ENCODE data around the gene MACROD1. TPM values are rescaled to one million over a fixed set of nuclear protein-coding genes. Genes with fewer than 3 reads are reported as not detected.

The MACROD1 gene
- total and polyA plus RNA-seq, 2 donors (not counting 1 experiment from before 2014, with no cell fraction given), result 2.7 to 8.6 TPM

DNA sequence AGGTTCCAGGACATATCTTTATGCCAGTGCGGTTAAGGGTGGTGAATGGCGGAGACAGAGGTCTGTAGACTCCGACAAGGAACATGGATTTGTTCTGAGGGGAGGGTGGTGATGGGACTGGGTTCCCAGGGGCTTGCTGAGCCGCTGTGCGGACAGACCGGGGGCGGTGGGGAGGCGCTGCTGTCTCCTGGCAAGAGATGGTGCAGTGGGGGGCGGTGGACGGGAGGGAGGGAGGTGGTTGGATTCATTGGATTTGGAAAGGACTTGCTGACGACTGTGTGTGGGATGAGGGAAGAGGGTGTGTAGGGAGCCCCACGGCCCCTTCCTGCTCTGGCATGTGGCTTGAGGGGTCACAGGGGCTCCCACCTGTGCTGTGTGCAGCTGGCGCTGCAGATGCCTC lies 87.0 kb downstream of the MACROD1 start:
- H3K4me1 ChIP-seq (ENCODE audit: control insufficient read depth in 2 of 2, insufficient read depth in 2 of 2, low read length in 2 of 2), result no peaks in the 10 kb centered on the region
- no peak overlapping the region for H3K4me3 ChIP-seq (ENCODE audit: control extremely low read depth in 1 of 5, extremely low read depth in 1 of 5, insufficient read depth in 1 of 5, low read depth in 2 of 5, low read length in 4 of 5)
- no peaks in the 10 kb centered on the region for H3K9me3 Mint-ChIP-seq (ENCODE audit: insufficient read depth)
- H3K79me2 ChIP-seq (ENCODE audit: control insufficient read depth, insufficient read depth, low read length), result no peaks in the 10 kb centered on the region
- no peak for ATAC-seq (ENCODE audit: low read depth)
- H3K27me3 Mint-ChIP-seq, result no peaks in the 10 kb centered on the region
- H3K27ac Mint-ChIP-seq, result no peak overlapping the region
- no peak overlapping the region for H3K9ac ChIP-seq (ENCODE audit: low read length)
- no peak overlapping the region for H3K4me3 Mint-ChIP-seq
- CTCF ChIA-PET, result no interaction called here
- no peak for DNase-seq
- POLR2A ChIA-PET, result no interaction called here
- no peaks in the 10 kb centered on the region for H3K27me3 ChIP-seq (replicated peaks in 1 of 4; ENCODE audit: control extremely low read depth in 1 of 4, control insufficient read depth in 3 of 4, insufficient read depth in 4 of 4, low read length in 3 of 4)
- no peaks in the 10 kb centered on the region for H3K36me3 ChIP-seq (replicated peaks in 1 of 2; ENCODE audit: control extremely low read depth in 1 of 2, control insufficient read depth in 1 of 2, extremely low read depth in 1 of 2, insufficient read depth in 2 of 2, low read length in 1 of 2)
- H3K9me3 ChIP-seq (ENCODE audit: control extremely low read depth in 1 of 3, control insufficient read depth in 2 of 3, insufficient read depth in 1 of 3, low read length in 2 of 3), result no peaks in the 10 kb centered on the region
- 91% methylated on average over 13 of the region's 13 CpGs for WGBS (ENCODE audit: insufficient coverage)
- H4K20me1 ChIP-seq (ENCODE audit: control insufficient read depth, insufficient read depth, low read length, poor library complexity, severe bottlenecking), result no peaks in the 10 kb centered on the region
- H3K4me2 ChIP-seq (replicated peaks; ENCODE audit: low read depth, low read length, poor library complexity, severe bottlenecking), result no peak overlapping the region
- no peak overlapping the region for H2AFZ ChIP-seq (ENCODE audit: insufficient read depth, low read depth, low read length, poor library complexity, severe bottlenecking)
- no peak for TF ChIP-seq EZH2 (IDR thresholded peaks at IDR 0.05; ENCODE audit: borderline replicate concordance, insufficient read depth, low read depth, low read length, poor library complexity, severe bottlenecking)
- no peaks in the 10 kb centered on the region for H3K4me1 Mint-ChIP-seq
- no peak overlapping the region for H3K27ac ChIP-seq (ENCODE audit: low read length in 2 of 2)
- intact Hi-C loops (cut with micrococcal nuclease), result no loop called here

DNA sequence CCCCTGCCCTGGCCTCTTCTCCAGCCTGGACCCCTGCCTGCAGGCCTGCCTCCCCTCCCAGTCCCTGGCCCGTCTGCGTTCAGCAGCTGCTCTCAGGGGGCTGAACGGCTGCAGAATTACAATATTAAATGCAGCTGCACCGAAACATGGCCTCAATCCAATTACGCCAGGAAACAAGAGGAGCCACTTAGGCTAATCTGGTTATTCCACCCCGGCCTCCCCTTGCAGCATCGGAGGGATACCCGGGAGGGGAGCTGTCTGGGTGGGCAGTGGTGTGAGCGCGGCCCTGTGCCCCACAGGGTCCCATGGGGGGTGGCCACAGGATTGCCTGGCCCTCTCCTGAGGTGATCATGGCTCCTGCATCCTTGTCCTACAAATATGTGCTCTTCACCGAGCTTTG lies 87.6 kb downstream of the MACROD1 start:
- intact Hi-C loops (cut with micrococcal nuclease), result no loop called here
- Histone ChIP-seq H3K27ac (ENCODE audit: low read length in 2 of 2) (no peak overlapping the region), H3K4me3 (ENCODE audit: control extremely low read depth in 1 of 5, extremely low read depth in 1 of 5, insufficient read depth in 1 of 5, low read depth in 2 of 5, low read length in 4 of 5) (no peak overlapping the region), H4K20me1 (ENCODE audit: control insufficient read depth, insufficient read depth, low read length, poor library complexity, severe bottlenecking) (no peaks in the 10 kb centered on the region), H3K36me3 (replicated peaks in 1 of 2; ENCODE audit: control extremely low read depth in 1 of 2, control insufficient read depth in 1 of 2, extremely low read depth in 1 of 2, insufficient read depth in 2 of 2, low read length in 1 of 2) (no peaks in the 10 kb centered on the region), H3K4me1 (ENCODE audit: control insufficient read depth in 2 of 2, insufficient read depth in 2 of 2, low read length in 2 of 2) (no peaks in the 10 kb centered on the region), H2AFZ (ENCODE audit: insufficient read depth, low read depth, low read length, poor library complexity, severe bottlenecking) (no peak overlapping the region), H3K9ac (ENCODE audit: low read length) (no peak overlapping the region), H3K79me2 (ENCODE audit: control insufficient read depth, insufficient read depth, low read length) (no peaks in the 10 kb centered on the region), H3K27me3 (replicated peaks in 1 of 4; ENCODE audit: control extremely low read depth in 1 of 4, control insufficient read depth in 3 of 4, insufficient read depth in 4 of 4, low read length in 3 of 4) (no peaks in the 10 kb centered on the region), H3K4me2 (replicated peaks; ENCODE audit: low read depth, low read length, poor library complexity, severe bottlenecking) (no peak overlapping the region), H3K9me3 (ENCODE audit: control extremely low read depth in 1 of 3, control insufficient read depth in 2 of 3, insufficient read depth in 1 of 3, low read length in 2 of 3) (no peaks in the 10 kb centered on the region)
- H3K4me1 Mint-ChIP-seq, result no peaks in the 10 kb centered on the region
- no peaks in the 10 kb centered on the region for H3K27me3 Mint-ChIP-seq
- ChIA-PET POLR2A (no interaction called here), CTCF (no interaction called here)
- H3K4me3 Mint-ChIP-seq, result no peak overlapping the region
- H3K27ac Mint-ChIP-seq, result no peak overlapping the region
- no peak for ATAC-seq (ENCODE audit: low read depth)
- 97% methylated on average over 11 of the region's 11 CpGs for WGBS (ENCODE audit: insufficient coverage)
- DNase-seq, result no peak
- H3K9me3 Mint-ChIP-seq (ENCODE audit: insufficient read depth), result no peaks in the 10 kb centered on the region
- TF ChIP-seq, protein P1, sequence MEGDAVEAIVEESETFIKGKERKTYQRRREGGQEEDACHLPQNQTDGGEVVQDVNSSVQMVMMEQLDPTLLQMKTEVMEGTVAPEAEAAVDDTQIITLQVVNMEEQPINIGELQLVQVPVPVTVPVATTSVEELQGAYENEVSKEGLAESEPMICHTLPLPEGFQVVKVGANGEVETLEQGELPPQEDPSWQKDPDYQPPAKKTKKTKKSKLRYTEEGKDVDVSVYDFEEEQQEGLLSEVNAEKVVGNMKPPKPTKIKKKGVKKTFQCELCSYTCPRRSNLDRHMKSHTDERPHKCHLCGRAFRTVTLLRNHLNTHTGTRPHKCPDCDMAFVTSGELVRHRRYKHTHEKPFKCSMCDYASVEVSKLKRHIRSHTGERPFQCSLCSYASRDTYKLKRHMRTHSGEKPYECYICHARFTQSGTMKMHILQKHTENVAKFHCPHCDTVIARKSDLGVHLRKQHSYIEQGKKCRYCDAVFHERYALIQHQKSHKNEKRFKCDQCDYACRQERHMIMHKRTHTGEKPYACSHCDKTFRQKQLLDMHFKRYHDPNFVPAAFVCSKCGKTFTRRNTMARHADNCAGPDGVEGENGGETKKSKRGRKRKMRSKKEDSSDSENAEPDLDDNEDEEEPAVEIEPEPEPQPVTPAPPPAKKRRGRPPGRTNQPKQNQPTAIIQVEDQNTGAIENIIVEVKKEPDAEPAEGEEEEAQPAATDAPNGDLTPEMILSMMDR (IDR thresholded peaks at IDR 0.05), result no peak
- TF ChIP-seq EZH2 (IDR thresholded peaks at IDR 0.05; ENCODE audit: borderline replicate concordance, insufficient read depth, low read depth, low read length, poor library complexity, severe bottlenecking), result no peak

Measured in B cell (primary cell).